LHCN-M2 (cell line): ENCODE measurements around the gene SCAPER. TPM values are rescaled to one million over a fixed set of nuclear protein-coding genes. Genes with fewer than 3 reads are reported as not detected.
"Not testable (repeated sequence)": the region's sequence is repeated elsewhere in the genome, so short reads cannot be mapped to it uniquely, and the experiment has no call there.

Experiments used
- DNase-seq: peaks from one replicate; pipeline ENCODE4 v3.0.0-alpha.2; 2012; ENCODE audit warnings: low read depth
- total RNA-seq: library from RNA; depleted of rRNA; stranded (reverse); fragments of >200 nt; gene quantifications from 2 replicates; pipeline ENCODE4 v1.2.3, GENCODE V29; 2014; rRNA removed

SCAPER gene
- total RNA-seq, 1 experiment from 2014 or later = 9.3 TPM

- DNase-seq = no peak
Observed at GRCh38 chr15:76325704-76326103, 579.4 kb downstream of the SCAPER start.

GRCh38 chr15:76324066-76324465, 581.1 kb downstream of the SCAPER start:
- no peak for DNase-seq

- no peak for DNase-seq
Observed at GRCh38 chr15:76321602-76322001, 583.5 kb downstream of the SCAPER start.

DNA sequence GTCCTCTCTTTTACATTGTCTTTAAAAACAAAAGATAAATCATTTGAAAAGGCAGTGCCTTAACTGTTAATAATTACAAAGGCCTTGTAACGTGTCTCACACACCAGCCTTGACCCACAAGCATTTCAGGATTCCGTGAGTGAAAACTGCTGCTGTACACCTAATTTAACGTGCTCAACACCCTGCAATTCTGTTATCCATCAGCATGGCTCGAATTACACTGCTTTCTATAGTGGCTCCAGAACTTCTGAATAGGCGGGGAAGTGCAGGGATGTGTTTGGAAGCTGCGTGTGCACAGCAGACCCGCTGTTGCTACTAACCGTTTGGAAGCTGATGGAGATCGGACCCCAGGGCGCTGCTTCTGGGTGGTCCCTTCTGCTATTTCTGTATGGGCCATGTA, 584.0 kb downstream of the SCAPER start:
- no peak for DNase-seq

DNA sequence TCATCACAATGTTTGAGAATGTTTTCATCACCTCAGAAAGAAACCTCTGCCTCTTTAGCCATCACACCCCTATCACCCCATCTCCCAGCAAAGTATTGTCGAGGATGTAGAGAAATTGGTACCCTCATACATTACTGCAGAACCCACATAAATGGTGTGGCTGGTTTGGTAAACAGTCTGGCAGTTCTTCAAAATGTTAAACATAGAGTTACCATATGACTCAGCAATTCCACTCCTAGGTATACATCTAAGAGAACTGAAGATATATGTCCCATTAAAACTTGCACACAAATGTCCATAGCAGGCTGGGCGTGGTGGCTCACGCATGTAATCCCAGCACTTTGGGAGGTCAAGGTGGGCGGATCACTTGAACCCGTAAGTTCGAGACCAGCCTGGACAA, 585.1 kb downstream of the SCAPER start:
- no peak for DNase-seq

DNA sequence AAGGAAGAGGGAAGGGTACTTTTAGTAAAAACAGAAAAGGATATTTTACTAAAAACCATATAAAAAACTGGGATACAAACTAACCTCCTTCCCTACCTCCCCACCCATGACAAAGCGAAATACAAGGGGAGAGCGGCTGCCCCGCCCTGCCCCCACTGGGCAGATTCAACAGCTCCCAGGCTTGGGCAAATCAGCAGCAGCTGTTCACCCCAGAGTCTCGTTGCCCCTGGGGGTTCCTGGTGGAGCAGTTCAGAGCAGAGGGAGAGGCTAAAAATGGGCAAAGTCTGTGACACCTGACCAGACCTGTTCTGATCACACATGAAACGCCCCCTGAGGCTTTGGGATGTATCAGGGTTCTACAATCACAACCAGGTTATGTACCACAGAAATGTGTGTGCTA, 591.4 kb downstream of the SCAPER start:
- DNase-seq = no peak

DNA sequence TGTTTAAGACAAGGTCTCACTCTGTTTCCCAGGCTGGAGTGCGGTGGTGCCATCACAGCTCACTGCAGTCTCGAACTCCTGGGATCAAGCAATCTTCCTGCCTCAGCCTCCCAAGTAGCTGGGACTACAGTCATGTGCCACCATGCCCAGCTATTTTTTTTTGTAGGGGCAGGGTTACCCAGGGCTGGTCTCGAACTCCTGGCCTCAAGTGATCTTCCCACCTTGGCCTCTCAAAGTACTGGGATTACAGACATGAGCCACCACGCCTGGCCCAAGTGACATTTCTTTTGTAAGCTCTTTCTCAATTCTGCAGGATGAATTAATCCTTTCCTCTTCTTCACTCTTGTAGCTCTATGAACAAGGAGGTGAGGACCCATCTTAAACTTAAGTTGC, 592.0 kb downstream of the SCAPER start:
- not testable (repeated sequence) for DNase-seq

DNA sequence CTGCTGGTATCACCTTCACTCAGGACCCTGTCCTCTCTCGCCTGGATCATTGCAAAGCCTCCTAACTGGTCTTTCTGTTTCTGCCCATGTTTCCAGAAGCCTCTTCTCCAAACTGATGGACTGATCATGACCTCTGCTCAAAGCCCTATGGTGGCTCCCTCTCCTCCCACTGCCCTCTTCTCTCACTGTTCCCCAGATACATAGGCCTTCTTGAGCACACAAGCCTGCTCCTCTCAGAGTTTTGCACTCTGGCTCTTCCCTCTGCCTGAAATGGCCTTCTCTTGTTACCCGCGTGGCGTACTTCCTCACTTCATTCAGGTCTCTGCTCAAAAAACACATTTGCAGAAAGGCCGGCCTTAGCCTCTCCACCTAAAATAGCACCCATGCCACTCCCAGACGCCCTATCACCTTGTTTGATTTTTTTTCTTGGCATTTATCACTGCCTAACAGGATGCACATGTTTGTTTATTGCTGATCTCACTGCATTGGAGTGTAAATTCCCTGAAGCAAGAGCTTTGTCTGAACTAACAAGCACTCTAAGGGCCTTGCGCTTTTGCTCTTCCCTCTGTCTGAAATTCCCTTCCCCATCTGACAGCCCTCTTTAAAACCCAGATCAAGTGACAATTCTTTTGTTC, 592.5 kb downstream of the SCAPER start:
- DNase-seq = no peak

DNA sequence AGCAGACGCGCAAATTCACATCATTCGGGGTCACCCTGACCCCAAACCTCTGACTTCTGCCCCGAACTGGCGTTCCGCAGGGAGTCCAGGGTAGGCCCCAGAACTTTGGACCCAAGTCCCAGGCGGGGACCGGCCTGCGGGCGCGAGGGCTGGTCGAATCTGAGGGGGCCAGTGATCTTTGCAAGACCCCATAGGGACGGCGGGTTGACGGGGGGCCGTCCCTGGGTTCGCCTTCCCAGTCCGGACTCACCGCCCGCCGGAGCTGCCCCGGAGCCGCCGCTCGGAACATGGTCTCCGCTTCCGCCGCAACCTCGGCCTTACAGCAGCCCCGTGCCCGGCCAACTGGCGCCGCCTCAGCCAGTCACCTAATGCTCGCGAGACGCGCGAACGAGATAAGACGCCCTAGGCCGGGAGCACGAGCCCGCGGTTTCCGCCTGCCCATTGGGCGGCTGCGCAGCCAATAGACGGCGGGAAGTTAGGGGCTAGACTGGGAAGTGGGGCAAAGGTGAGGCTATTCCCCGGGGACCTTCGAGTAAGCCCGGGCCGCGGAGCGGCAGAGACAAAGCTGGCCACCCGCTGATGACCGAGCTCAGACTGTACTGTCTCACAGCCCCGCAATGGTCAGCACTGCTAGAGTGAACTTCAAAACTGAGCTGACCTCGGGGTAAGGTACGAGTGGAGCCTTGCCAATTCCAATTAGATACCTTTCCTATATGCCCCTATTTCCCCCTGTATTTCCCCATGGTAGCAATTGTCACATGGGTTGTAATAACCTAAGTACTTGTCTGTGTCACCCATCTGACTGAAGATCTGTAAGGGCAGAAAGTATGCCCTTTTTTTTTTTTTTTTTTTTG, 593.8 kb downstream of the SCAPER start, which contains the start of gene ETFA:
Gene ETFA, minus strand, starts transcription at position 370 of the 854 bp plus-strand sequence. Its CDS starts 81 bp downstream, at position 289.
- peak; percentile 97 for DNase-seq

- DNase-seq = no peak
Observed at GRCh38 chr15:76310475-76311099, 594.6 kb downstream of the SCAPER start.

- no peak for DNase-seq
Observed at GRCh38 chr15:76309601-76310330, 595.4 kb downstream of the SCAPER start.

DNA sequence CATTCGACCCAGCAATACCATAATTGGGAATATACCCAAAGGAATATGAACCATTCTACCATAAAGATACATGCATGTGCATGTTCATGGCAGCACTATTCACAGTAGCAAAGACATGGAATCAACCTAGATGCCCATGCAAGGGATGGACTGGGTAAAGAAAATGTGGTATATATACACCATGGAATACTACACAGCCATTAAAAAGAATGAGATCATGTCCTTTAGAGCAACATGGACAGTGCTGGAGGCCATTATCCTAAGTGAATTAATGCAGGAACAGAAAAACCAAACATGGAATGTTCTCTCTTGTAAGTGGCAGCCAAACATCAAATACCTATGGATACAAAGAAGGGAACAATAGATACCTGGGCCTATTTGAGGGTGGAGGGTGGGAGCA, 601.2 kb downstream of the SCAPER start:
- no peak for DNase-seq

GRCh38 chr15:76299786-76300185, 605.4 kb downstream of the SCAPER start:
- DNase-seq = no peak

DNA sequence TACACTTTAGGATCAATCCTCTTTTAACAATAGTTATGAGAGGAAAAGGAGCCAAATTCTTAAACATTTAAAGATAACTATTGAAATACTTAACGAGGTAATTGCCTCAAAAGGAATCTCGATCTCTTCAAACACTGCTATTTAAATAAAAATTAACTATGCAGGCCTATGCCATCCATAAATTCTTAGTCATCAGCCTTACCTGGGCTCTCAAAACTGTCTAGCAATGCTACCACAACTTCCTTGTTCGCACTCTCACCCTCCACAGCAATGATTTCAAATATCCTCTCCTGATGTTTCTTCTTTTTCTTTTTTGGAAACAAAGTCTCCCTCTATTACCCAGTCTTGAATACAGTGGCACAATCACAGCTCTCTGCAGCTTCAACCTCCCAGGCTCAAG, 606.2 kb downstream of the SCAPER start:
- no peak for DNase-seq

- not testable (repeated sequence) for DNase-seq
Observed at GRCh38 chr15:76297951-76298350, 607.2 kb downstream of the SCAPER start.

Other genes starting within 250 kb of the SCAPER start
- 87.5 and 93.9 TPM in 2 replicates for gene RCN2, start 26.4 kb upstream of the SCAPER start, total RNA-seq
- not detected in 2 replicates for gene PSTPIP1, start 89.8 kb upstream of the SCAPER start, total RNA-seq
- gene TSPAN3, start 165.8 kb upstream of the SCAPER start, total RNA-seq = 355 and 417 TPM in 2 replicates